GM21528 (cell line): ENCODE results near the gene ZNF827.

Experiments
- ATAC-seq: cut with Tn5 transposase; IDR thresholded peaks from one replicate; pipeline ENCODE4 v1.9.1; 2021; ENCODE audit warnings: mild to moderate bottlenecking, moderate library complexity; ENCODE audit not compliant: unreplicated experiment, low FRiP score

The ZNF827 gene

GRCh38 chr4:145938618-145939440, at the start of gene ZNF827:
ZNF827 (minus strand) TSS chr4:145938823; CDS start chr4:145938407, 416 bp downstream.
- peak; percentile 38 for ATAC-seq

GRCh38 chr4:145984563-145984962, 45.9 kb upstream of the ZNF827 start:
- ATAC-seq, result no peak

GRCh38 chr4:145982791-145983190, 44.2 kb upstream of the ZNF827 start:
- no peak for ATAC-seq

DNA sequence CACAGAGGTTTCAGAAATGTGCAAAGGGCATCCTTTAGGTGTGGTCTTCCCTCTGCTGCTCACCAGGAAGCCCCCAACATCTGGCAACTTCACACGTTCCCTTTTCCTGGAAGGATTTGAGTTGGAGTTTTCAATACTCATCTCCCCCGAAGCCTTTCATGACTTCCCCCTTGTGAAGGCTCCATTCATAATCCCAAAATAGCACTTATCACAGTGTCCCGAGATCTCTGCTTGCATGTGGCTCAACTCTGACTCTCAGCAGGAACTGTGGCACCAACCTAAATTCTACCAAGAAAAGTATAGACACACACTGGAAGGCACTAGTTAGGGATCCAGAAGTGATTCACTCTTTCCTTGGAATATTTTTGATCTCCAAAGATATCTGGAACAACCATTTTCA, 40.5 kb upstream of the ZNF827 start:
- ATAC-seq, result no peak

DNA sequence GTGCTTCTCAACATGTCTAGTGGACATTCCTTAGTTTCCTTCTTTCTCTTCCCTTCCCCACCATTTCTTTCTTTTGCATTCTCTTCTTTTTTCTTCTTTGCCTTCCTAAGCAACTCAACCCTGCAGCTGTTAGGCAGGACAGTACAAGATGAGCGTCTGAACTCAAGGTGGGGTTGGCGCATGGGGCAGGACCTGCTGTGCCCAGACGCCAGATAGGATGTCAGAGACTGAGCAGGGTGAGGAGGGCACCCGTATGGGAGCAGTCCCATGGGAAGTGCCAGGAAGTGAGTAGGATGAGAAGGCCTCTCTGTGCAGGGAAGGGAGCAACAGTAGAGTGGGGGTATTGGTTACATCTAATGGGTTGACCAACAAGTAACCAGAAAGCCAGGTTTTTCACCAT, 38.1 kb upstream of the ZNF827 start:
- ATAC-seq, result no peak

- ATAC-seq, result no peak
Measured at GRCh38 chr4:145960012-145960411, 21.4 kb upstream of the ZNF827 start.

DNA sequence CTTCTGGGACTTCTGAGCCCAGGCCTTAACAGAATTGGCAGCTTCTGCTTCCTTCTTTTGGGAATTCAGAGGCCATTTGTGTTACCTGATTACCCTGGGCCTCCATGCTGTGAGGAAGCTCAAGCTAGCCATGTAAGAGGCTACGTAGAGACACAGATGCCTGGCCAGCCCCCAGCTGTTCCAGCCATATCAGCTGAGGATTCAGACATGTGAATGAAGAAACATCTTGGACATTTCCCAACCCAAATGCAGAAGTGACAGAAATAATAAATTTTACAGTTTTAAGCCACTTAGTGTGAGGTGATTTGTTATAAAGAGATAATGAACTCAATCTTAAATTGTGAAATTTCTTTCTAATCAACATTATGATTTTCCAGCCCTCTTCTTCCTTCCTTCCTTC, 18.7 kb upstream of the ZNF827 start:
- ATAC-seq, result no peak

- no peak for ATAC-seq
Measured at GRCh38 chr4:145956288-145956890, 17.8 kb upstream of the ZNF827 start.

GRCh38 chr4:145954924-145955339, 16.3 kb upstream of the ZNF827 start:
- ATAC-seq, result no peak

- no peak for ATAC-seq
Measured at GRCh38 chr4:145951931-145952330, 13.3 kb upstream of the ZNF827 start.

DNA sequence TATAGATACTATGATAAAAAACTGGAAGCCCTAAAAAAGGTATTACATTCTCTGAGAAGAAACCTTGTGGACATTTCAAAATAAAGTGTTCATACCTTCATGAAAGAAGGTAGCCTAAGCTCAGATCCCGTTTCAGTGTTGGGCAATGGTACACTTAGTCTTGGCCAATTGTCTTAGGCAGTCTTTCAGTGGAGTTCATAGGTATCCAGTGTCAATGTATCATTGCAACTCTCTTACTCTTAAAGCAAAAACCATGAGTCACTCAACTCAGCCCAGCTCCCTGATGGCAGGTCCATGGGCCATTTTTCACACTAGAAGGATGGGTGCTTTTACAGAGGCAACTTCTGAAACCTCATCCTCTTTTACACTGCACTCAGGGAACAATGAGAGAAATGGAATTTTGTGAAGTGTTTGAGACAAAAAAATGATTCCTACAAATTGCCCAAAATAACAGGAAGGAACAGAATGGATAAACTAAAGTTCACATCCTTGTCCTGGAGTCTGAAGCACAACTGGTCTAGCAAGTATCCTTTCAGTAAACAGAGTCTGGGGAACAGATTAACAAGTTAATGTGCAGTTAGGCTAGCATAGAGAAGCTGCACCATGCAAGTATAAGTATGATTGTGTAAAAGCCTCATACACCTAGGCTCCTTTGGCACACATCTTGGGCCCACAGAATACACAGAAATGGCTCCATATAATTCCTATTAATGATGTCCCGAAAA, 7.0 kb upstream of the ZNF827 start:
- no peak for ATAC-seq

- ATAC-seq, result no peak
Measured at GRCh38 chr4:145944886-145945285, 6.3 kb upstream of the ZNF827 start.

DNA sequence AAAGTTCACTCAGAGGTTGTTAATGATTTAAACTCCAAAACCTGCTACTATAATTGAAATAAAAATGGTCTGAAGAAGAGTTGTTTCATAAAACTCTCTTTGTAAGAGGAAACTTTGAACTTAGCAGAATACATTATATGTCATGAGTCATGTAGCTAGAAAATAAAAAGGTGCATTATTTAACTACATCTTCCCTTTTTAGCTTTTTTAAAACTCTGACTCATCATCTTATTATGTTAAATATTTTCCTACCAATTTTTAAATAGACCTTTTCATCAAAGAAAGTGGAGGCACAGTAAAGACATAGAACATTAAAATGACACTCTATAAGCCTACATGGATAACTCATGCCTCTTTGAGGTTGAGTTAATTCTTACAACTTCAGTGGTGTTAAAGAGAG, 1.2 kb upstream of the ZNF827 start:
- ATAC-seq, result no peak

- no peak for ATAC-seq
Measured at GRCh38 chr4:145939441-145939750, 773 bp upstream of the ZNF827 start.

DNA sequence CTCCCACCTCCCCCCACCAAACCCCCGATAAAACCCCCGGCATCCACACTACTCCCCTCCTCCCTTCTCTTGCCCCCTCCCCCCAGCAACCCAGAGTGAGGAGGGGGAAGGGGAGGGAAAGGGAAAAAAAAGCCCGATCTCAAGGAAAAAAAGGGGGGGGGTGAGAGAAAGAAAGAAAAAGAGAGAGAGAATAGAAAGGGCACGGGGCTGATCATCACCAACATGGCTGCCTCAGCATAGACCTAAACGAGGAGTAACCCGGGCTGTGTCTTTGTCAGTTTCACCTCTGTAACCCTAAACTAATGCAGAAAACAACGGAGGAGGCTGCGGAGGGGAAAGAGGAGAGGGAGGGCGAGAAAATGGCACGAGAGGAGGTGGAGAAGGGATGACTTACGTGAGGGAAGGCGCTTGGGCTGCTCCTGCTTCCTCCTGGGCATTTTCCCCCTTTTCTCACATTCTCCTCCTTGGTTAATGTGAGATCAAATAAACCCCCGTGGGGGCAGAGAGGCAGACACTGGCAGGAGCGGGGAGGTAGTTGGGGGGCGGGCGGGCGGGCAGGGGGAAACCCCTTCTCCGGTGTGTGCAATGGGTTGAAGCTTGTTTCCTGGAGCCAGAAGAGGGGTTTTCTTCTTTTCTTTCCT, 532 bp downstream of the ZNF827 start:
- ATAC-seq, result no peak

DNA sequence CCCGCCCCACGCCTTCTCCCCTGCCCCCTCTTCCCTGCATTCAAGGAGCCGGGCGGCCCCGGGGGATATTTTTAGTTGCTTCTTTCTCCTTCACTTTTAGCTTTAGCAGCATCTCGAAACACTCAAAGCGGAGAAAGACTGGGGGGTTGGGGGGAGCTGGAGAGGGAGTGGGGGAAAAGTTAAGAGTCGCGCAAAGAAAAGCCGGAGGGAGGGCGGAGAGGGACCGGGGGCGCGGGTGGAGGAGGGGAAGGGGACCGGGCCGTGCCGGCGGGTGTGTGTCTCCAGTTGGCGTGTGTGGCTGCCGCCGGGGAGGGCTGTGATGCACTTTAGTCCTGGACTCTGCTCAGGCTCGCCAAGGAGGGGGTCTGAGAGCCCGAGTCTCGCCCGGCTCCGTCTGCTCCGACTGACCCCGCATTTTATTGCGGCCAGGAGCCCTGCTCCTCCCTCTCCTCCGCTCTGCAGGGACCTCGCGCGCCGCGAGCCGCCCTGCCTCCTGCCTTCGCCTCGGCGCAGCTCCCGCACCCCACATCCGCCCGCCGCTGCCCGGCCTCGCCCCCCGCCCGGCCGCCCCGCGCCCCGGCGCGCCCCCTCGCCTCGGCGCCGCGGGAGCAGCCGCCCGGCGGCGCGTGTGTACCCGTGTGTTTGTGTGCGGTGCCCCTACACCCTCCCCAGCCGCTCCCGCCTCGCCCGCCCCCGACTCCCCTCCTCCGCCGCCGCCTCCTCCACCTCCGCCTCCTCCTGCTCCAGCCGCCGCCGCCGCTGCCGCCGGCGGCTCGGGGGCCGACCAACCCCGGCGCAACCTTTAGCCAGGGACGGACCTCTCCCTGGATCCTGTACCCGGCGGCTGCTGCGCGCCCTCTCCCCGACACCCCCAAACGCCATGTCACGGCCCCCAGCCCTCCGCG, 1.4 kb downstream of the ZNF827 start:
- ATAC-seq, result peak; percentile 16

GRCh38 chr4:145936142-145936996, 2.3 kb downstream of the ZNF827 start:
- ATAC-seq, result peak; percentile 49

GRCh38 chr4:145935253-145936141, 3.1 kb downstream of the ZNF827 start:
- peak; percentile 32 for ATAC-seq
